HG03558 (cell line): ENCODE results near the gene TFF2.

ENCODE experiments used
- ATAC-seq: cut with Tn5 transposase; IDR thresholded peaks from one replicate; pipeline ENCODE4 v1.9.1; 2021; ENCODE audit warnings: moderate number of reproducible peaks; ENCODE audit not compliant: unreplicated experiment; ENCODE audit errors: extremely low read depth

TFF2 gene, protein sequence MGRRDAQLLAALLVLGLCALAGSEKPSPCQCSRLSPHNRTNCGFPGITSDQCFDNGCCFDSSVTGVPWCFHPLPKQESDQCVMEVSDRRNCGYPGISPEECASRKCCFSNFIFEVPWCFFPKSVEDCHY

GRCh38 chr21:42350927-42351426, at the start of gene TFF2:
Gene TFF2 (minus strand): TSS chr21:42350994. CDS start chr21:42350957, 37 bp downstream.
- no peak for ATAC-seq

- no peak for ATAC-seq
These were observed 49.7 kb upstream of the TFF2 start for GRCh38 chr21:42400525-42400924.

GRCh38 chr21:42398436-42399028, 47.7 kb upstream of the TFF2 start:
- ATAC-seq, result no peak

GRCh38 chr21:42397746-42398394, 47.1 kb upstream of the TFF2 start:
- ATAC-seq, result no peak

- ATAC-seq, result no peak
These were observed 46.3 kb upstream of the TFF2 start for GRCh38 chr21:42396799-42397745.

GRCh38 chr21:42395905-42396651, 45.3 kb upstream of the TFF2 start, which contains the start of gene TMPRSS3:
Gene TMPRSS3 (minus strand): TSS chr21:42396052. CDS start chr21:42395417, 635 bp downstream.
- no peak for ATAC-seq

DNA sequence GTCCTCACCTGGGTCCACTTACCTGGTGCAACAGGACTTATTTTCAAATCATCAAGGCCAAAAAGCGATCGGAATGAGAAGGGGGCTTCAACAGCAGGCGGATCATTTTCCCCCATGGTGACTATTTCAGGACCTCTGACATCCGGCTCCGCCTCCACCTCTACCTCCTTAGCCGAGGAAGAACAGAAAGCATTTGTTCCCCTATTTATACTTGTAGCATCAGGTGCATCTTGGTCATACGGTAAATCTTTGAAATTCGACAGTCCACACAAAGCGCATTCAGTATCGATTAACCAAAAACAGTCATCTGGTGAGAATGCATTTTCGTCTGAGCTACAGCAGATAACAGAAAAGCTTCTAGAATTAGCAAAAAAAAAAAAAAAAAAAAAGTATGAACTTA, 44.5 kb upstream of the TFF2 start:
- no peak for ATAC-seq

DNA sequence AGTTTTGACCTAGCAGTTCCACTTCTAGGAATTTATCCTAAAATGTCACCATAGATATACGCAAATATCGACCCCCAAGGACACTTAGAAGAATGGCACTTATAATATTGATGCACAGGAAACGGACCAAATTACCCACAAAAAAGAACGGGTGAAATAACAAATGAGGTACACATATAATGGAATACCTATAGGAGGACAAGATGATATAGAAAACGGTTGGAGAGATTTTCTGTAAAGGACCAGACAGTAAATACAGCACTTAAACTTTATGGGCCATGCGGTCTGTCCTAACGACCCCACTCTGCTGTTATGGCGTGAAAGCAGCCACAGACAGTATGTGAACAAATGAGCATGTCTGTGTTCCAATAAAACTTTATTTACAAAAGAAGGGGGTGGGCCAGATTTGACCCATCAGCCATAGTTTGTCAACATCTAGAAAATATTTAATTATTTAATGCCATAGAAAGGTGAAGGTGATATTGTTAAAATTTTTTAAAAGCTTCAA, 42.7 kb upstream of the TFF2 start:
- no peak for ATAC-seq

GRCh38 chr21:42392731-42393442, 42.1 kb upstream of the TFF2 start:
- peak; percentile 70 for ATAC-seq

DNA sequence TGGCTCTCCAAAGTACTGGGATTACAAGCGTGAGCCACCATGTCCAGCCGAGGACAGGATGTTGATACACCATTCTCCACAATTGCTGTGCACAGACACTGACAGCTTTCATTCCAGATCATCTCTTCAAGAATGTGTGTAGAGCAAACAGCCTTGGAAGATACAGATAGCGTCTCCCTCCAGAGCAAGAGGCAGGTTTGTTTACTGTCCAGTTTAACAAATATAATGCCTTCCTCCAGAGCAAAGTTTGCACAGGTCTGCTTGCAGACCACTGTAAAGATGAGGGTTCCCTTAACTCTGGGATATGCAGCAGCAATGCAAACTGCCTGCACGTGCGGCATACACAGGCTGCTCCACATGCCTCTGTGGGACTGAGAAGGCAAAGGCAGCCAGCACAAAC, 40.5 kb upstream of the TFF2 start:
- ATAC-seq, result no peak

- ATAC-seq, result no peak
These were observed 39.9 kb upstream of the TFF2 start for GRCh38 chr21:42390696-42391095.

DNA sequence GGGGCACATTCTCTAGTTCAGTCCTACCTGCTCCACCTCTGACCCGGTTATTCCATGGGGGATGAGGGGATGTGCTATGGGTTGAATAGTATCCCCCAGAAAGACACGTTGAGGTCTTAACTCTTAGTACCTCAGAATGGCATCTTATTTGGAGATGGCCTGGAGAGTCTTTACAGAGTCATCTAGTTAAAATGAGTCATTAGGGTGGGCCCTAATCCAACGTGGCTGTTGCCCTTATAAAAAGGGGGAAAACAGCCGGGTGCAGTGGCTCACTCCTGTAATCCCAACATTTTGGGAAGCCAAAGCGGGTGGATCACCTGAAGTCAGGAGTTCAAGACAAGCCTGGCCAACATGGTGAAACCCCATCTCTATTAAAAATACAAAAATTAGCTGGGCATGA, 39.4 kb upstream of the TFF2 start:
- ATAC-seq, result no peak

DNA sequence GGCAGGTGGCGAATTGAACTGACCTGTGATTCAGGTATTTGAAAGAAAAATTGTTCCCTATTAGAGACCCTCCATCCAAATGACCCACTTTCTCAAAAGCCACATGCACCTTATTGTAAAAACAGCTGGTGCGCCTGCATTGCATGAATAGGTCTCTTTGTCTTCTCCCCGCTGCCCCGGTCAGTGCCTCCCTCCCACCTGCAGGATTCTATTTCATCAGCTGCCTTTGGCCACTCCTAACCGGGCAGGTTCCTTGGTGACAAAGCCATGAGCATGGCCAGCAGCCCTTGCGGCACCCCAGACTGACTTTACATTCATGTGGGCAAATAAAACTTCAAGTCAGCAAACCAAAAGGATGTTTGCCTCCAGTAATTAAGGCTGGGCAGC, 38.6 kb upstream of the TFF2 start:
- no peak for ATAC-seq

GRCh38 chr21:42388740-42389448, 38.1 kb upstream of the TFF2 start:
- ATAC-seq, result no peak

GRCh38 chr21:42387843-42388340, 37.1 kb upstream of the TFF2 start:
- ATAC-seq, result no peak

- no peak for ATAC-seq
These were observed 36.4 kb upstream of the TFF2 start for GRCh38 chr21:42387164-42387563.

- no peak for ATAC-seq
These were observed 35.3 kb upstream of the TFF2 start for GRCh38 chr21:42386034-42386591.

DNA sequence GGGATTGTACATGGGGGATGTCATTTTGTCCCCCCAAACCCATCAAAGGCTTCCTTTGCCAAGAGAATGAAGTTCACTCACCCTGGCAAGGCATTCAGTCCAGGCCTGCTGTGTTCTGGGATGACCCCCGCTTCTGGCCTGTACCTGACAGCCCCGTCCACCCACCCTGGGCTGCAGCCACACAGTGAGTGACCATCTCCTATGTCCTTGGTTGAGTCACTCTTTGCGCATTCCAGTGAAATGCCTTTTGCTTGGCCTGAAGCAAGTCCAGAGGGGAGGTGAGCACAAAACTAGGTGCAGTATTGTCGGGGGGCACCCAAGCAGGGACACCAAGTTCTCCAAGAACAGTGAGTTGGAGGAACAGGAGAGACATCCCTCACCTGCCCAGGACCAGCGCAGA, 34.8 kb upstream of the TFF2 start:
- no peak for ATAC-seq
